Left ventricle myocardium superior (tissue), 1 donor: Measurements from ENCODE around the gene PLAGL2. TPM values are rescaled to one million over a fixed set of nuclear protein-coding genes. Genes with fewer than 3 reads are reported as not detected.

ENCODE experiments used
- ATAC-seq: fragments of 200-7000 bp; cut with Tn5 transposase; one replicate; pipeline ENCODE4 v1.9.1; 2020; ENCODE audit warnings: mild to moderate bottlenecking, moderate library complexity
- DNase-seq: peaks from one replicate; pipeline ENCODE4 v3.0.0-alpha.2; 2020
- intact Hi-C: fragments of 100-400 bp; cut with micrococcal nuclease; formaldehyde crosslinking; loops from one replicate; pipeline ENCODE4 v1.11.0; 2022
- total RNA-seq: library from RNA; stranded (reverse); fragmentation: NEBNext Ultra II Directional; extraction: Animal tissue kit (Norgen Biotek cat#: 25700); gene quantifications from one replicate; pipeline ENCODE4 v1.2.1, GENCODE V29; 2021
- donor health status: DM: no; HTN: yes; CAD: no; lungs with severe emphysema.

The PLAGL2 gene
- total RNA-seq, 1 donor from 2014 or later, result 6.7 TPM

- DNase-seq, result no peak
- intact Hi-C loops, result no loop called here
- ATAC-seq, result no peak
These were observed 47.2 kb downstream of the PLAGL2 start for GRCh38 chr20:32160341-32160740.

DNA sequence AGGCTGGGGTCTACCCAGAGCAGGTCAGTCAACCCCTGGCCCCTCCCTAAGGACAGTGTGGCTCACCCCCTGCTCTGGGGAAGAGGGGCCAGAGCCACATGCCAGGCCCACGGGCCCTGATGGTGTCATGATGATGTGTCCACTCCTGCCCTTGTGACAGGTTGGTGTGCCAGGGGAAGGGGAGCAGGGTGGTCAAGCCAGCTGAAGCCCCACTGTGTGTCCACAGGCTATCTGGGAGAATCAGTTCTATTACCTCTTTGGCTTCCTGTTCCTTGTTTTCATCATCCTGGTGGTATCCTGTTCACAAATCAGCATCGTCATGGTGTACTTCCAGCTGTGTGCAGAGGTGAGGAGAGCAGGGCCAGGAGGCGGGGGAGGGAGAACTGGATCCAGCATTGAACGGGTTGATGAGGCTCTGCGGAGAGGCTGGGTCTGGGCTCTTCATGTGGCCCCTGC, 47.7 kb downstream of the PLAGL2 start:
- intact Hi-C loops, result no loop called here
- no peak for ATAC-seq
- DNase-seq, result no peak

DNA sequence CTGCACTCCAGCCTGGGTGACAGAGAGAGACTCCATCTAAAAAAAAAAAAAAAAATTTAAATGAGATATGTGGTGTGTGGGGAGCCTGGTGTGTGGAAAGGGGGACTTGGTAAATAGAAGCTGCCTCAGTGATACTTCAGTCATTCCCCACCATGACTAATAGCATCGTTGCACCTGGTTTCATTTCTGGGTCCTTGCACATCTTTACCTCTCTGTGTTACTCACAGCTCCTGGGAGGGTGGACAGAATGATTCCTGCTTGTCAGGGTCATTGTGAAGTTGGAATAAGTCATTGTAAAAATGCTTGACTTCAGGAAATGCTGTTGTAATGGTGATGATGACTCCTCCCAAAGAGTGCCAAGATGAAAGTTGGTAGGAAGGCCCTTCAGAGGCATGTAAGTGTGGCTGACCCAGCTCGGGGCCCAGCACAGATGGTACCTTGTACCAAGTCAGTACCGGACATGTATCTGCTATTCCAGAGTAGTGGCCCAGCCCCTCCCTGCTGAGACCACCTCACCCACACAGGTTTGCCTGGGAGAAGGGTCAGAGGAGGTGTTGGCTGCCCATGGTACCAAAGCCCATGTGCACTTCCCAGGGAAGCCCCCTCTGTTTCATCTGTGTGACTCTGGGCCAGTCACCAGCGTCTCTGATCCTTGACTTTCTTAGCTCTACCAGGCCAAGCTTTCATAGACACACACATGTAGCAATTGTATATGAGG, 48.4 kb downstream of the PLAGL2 start:
- no peak for ATAC-seq

GRCh38 chr20:32158351-32158750, 49.2 kb downstream of the PLAGL2 start:
- ATAC-seq, result no peak
- no peak for DNase-seq
- intact Hi-C loops, result no loop called here

More for the DNA sequence above, 48.4 kb downstream of the PLAGL2 start:
- no peak for DNase-seq
- intact Hi-C loops, result no loop called here

DNA sequence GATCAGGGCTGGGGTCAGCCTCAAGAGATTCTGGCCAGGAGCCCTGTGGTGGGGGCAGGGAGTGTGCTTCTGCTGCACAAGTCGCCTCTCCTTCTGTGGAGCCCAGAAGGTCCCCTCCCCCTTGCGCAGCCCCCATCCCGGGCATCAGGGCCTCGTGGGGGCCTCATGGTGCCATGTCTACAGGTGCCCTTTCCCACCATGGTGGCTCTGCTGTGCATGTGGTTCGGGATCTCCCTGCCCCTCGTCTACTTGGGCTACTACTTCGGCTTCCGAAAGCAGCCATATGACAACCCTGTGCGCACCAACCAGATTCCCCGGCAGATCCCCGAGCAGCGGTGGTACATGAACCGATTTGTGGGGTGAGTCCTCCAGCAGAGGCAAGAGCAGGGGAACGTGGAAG, 49.9 kb downstream of the PLAGL2 start:
- intact Hi-C loops, result no loop called here
- DNase-seq, result no peak
- ATAC-seq, result no peak

- intact Hi-C loops, result no loop called here
- peak; percentile 86 for DNase-seq
- ATAC-seq, result peak; percentile 90
These were observed 52.2 kb downstream of the PLAGL2 start for GRCh38 chr20:32155017-32155981.

DNA sequence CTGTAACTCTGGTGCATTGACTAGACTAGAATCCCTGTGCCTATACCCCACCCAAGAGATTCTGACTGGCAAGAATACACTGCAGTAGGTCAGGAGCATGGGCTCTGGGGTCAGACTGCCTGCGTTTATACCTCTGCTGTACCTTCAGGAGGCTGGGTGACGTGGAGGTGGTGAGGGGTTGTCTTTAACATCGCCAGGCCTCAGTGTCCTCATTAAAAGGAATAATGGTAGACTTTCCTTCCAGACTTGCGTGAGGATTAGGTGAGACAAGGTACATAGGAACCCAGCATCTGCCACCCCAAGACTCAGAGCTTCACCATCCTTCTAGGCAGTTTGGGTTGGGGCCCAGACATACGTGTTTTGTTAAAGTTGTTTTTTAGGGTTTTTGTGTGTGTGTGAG, 53.8 kb downstream of the PLAGL2 start:
- DNase-seq, result no peak
- intact Hi-C loops, result no loop called here
- no peak for ATAC-seq

DNA sequence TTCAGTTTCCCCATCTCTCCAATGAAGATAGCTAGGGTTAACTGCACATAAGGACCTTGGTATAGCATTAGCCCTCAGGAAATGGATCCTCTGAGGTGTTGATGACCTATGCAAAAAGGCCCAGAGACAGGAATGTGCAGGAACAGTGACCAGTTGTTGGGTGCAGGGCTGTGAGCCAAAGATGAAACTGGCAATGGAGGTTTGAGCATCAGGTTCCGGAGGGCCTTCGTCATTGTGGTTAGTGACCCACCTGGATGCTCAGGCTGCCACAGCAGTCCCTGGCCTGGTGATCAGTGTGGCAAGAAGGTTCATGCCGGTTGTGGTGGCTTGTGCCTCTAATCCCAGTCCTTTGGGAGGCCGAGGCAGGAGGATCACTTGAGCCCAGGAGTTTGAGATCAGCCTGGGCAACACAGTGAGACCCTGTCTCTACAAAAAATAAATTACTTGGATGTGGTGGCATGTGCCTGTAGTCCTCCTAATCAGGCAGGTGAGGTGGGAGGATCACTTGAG, 54.3 kb downstream of the PLAGL2 start:
- DNase-seq (no peak), ATAC-seq (no peak)
- intact Hi-C loops, result no loop called here

- ATAC-seq (no peak), DNase-seq (no peak)
- intact Hi-C loops, result no loop called here
These were observed 55.0 kb downstream of the PLAGL2 start for GRCh38 chr20:32152421-32153155.

DNA sequence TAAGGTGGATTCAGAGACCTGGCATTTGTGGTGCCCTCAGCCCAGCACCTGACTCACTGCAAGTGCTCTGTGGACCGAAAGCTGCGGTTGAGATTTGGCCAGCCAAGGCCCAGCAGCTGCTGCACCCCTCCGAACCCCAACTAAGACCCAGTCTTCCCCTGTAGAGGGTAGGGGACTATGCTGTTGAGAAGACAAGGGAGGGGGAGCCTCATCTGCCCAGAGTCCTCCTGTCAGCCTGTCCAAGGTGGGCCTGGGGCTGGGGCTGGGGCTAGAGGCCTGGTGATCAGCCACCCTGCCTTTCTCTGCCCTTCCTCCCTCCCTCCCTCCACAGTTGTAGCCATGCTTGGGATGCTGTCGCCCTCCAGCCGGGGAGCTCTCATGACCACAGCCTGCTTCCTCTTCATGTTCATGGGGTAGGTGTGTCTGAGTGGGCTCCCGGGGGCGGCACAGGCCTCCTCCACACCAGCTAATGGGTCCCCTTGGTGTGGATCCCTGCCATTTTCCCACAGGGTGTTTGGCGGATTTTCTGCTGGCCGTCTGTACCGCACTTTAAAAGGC, 57.2 kb downstream of the PLAGL2 start:
- DNase-seq, result no peak
- intact Hi-C loops, result no loop called here
- no peak for ATAC-seq

DNA sequence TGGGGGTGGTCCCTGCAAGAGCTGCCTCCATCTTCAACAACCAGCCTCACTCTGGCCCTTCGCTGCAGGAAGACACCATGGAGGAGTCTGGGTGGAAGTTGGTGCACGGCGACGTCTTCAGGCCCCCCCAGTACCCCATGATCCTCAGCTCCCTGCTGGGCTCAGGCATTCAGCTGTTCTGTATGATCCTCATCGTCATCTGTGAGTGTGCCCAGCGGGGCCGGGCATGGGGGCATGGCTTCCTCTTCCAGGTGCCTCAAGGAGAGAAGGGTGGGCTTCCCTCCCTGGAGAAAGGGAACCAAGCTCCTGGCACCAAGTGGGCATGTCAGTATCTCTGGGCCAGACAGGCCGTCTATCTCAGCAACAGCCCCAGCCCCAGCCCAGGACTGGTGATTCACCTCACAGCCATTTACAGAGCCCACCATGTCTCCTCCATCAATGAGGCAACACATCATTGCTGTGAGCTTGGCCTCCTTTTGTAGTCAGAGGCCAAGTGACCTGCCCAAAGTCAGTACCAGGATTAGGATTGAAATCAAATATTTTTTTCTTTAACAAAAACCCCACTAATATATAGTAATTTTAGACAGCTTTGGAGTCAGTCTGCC, 57.9 kb downstream of the PLAGL2 start:
- DNase-seq (no peak), ATAC-seq (no peak)
- intact Hi-C loops, result no loop called here

DNA sequence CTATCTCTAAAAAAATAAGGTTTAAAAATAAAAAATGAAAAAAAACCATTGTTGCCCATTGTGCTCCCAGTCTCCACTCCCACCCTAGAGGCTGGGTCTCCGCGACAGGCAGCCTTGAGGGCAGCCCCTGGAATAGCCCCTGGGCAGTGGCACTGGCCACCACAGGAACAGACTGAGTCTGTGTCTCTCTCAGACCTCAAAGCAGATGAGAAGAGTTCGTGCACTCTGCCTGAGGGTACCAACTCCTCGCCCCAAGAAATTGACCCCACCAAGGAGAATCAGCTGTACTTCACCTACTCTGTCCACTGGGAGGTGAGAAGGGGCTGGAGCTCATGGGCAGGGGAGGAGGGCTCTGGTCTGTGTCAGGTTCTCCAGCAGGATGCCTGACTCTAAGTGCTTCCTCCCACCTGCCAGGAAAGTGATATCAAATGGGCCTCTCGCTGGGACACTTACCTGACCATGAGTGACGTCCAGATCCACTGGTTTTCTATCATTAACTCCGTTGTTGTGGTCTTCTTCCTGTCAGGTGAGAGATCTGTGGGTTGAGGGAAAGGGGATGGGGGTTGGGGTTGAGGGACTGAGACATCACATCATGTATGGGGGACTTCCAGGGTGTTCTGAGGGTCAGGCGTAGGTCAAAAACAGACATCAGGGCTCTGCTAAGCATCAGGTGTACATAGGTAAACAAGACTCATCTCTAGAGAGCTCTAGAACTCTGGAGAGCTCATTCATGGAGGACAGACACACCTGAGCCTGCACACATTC, 62.5 kb downstream of the PLAGL2 start:
- intact Hi-C loops, result no loop called here
- DNase-seq, result no peak

GRCh38 chr20:32142991-32143390, 64.6 kb downstream of the PLAGL2 start:
- ATAC-seq (no peak), DNase-seq (no peak)
- intact Hi-C loops, result no loop called here

More for the DNA sequence above, 62.5 kb downstream of the PLAGL2 start:
- ATAC-seq, result no peak

Other genes with a start within 250 kb of the PLAGL2 start
- not detected for gene XKR7, start 239.6 kb downstream of the PLAGL2 start, total RNA-seq
- 9.2 TPM for gene CCM2L, start 197.3 kb downstream of the PLAGL2 start, total RNA-seq
- 4.4 TPM for gene HCK, start 155.5 kb downstream of the PLAGL2 start, total RNA-seq
- gene TM9SF4, start 98.0 kb downstream of the PLAGL2 start, total RNA-seq, result 25.6 TPM
- 24.1 TPM for gene POFUT1, start 137 bp upstream of the PLAGL2 start, total RNA-seq
- gene KIF3B, start 69.9 kb upstream of the PLAGL2 start, total RNA-seq, result 9.1 TPM
- gene ASXL1, start 150.6 kb upstream of the PLAGL2 start, total RNA-seq, result 25.7 TPM